22Rv1 (cell line): ENCODE results near the gene SAA4.

Source experiments
- ZFX ChIP-seq: fragments of 450-650 bp; IDR thresholded peaks from 2 replicates; pipeline ENCODE4 v1.6.1; 2017; ENCODE audit warnings: antibody characterized with exemption, borderline replicate concordance
- TF ChIP-seq, protein P1 (sequence below): fragments of 450-650 bp; IDR thresholded peaks from 2 replicates; pipeline ENCODE4 v1.5.1; 2017; ENCODE audit warnings: mild to moderate bottlenecking

GRCh38 chr11:18203723-18204122, 32.9 kb downstream of the SAA4 start:
- TF ChIP-seq, protein P1, sequence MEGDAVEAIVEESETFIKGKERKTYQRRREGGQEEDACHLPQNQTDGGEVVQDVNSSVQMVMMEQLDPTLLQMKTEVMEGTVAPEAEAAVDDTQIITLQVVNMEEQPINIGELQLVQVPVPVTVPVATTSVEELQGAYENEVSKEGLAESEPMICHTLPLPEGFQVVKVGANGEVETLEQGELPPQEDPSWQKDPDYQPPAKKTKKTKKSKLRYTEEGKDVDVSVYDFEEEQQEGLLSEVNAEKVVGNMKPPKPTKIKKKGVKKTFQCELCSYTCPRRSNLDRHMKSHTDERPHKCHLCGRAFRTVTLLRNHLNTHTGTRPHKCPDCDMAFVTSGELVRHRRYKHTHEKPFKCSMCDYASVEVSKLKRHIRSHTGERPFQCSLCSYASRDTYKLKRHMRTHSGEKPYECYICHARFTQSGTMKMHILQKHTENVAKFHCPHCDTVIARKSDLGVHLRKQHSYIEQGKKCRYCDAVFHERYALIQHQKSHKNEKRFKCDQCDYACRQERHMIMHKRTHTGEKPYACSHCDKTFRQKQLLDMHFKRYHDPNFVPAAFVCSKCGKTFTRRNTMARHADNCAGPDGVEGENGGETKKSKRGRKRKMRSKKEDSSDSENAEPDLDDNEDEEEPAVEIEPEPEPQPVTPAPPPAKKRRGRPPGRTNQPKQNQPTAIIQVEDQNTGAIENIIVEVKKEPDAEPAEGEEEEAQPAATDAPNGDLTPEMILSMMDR, result peak; percentile 26; the same call in 1 of the 2 replicates
- no peak for TF ChIP-seq ZFX
